HL-60 (cell line): ENCODE data around the gene DHRS3.

Experiments
- DNase-seq, 2 experiments: peaks; one replicate each; pipeline ENCODE4 v3.0.0-alpha.2; 2010 to 2020; ENCODE audit warnings: low read depth in 1 of 2, low spot score in 1 of 2
- H3K27ac ChIP-seq: fragments of 250-450 bp; sonication (Bioruptor Pico); replicated peaks from 2 replicates; pipeline ENCODE4 v1.5.1; 2020; ENCODE audit warnings: mild to moderate bottlenecking, moderate library complexity
- H3K27me3 ChIP-seq: fragments of 250-450 bp; sonication (Bioruptor Pico); 2 replicates; pipeline ENCODE4 v1.5.1; 2021; ENCODE audit warnings: mild to moderate bottlenecking, moderate library complexity; ENCODE audit not compliant: insufficient read depth, poor library complexity, severe bottlenecking
- H3K4me3 ChIP-seq: replicated peaks from 2 replicates; pipeline ENCODE4 v1.5.1; 2011; ENCODE audit warnings: mild to moderate bottlenecking, control low read depth, low read length; ENCODE audit not compliant: insufficient read depth
- GABPA ChIP-seq: IDR thresholded peaks from 2 replicates; pipeline ENCODE4 v1.6.1; 2012; ENCODE audit warnings: low read depth
- POLR2AphosphoS5 ChIP-seq: IDR thresholded peaks from 2 replicates; pipeline ENCODE4 v1.6.1; 2012; ENCODE audit warnings: low read depth
- SPI1 ChIP-seq: IDR thresholded peaks from 2 replicates; pipeline ENCODE4 v1.6.1; 2012; ENCODE audit warnings: low read depth, mild to moderate bottlenecking, borderline replicate concordance
- TF ChIP-seq, protein P1 (sequence below): IDR thresholded peaks from one replicate; pipeline ENCODE4 v1.5.1; 2011; ENCODE audit warnings: low read length, control low read depth, inconsistent platforms; ENCODE audit not compliant: insufficient read depth
- TF ChIP-seq, protein P2 (sequence below): IDR thresholded peaks from 2 replicates; pipeline ENCODE4 v1.6.1; 2012; ENCODE audit warnings: low read depth; ENCODE audit not compliant: insufficient replicate concordance

DHRS3 gene

DNA sequence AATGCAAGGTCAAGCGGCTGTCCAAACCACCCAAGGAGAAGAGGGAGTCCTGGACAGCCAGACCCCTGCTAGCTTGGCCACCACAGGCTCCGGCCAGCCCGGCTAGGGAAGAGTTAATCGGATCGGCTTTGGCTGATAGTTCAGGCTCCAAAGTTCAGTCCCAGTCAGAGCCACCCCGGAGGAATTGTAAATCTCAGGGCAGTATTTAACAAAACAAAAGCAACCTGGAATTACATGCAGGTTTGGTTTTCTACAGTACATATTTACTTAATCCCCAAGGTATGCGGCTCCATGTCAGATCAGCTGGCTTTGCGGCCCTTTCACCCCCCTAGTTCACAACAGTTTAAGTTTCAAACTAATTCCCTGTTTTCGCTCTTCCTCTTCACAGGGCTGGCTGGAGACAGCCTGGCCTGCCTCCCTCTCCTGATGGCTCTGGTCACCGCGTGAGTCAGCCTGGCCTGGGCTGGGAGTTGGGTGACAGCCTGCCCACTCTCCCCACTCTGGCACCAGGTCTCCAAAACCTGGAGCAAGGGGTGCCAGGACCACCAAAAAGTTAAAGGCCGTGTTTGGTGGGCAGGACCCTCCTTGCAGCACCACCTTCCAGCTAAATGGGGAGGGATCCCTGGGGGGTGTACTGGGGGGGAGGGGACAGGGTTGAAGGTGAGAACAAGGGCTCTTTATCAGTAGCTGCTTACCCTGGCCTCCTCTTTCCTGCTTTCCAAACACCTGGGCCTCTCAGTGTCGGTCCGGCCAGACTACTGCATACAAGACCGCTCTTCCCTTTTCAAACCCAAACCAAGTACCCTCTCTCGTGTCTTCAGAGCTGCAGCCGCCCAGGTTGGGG, 1.9 kb downstream of the DHRS3 start:
- no peak for DNase-seq
- Histone ChIP-seq H3K27ac (no peak overlapping the region), H3K4me3 (peak overlapping the region; percentile 51), H3K27me3 (peaks cover 28% of the 10 kb centered on the region)
- TF ChIP-seq GABPA = no peak
- TF ChIP-seq POLR2AphosphoS5 = no peak
- no peak for TF ChIP-seq SPI1
- TF ChIP-seq, protein P1, sequence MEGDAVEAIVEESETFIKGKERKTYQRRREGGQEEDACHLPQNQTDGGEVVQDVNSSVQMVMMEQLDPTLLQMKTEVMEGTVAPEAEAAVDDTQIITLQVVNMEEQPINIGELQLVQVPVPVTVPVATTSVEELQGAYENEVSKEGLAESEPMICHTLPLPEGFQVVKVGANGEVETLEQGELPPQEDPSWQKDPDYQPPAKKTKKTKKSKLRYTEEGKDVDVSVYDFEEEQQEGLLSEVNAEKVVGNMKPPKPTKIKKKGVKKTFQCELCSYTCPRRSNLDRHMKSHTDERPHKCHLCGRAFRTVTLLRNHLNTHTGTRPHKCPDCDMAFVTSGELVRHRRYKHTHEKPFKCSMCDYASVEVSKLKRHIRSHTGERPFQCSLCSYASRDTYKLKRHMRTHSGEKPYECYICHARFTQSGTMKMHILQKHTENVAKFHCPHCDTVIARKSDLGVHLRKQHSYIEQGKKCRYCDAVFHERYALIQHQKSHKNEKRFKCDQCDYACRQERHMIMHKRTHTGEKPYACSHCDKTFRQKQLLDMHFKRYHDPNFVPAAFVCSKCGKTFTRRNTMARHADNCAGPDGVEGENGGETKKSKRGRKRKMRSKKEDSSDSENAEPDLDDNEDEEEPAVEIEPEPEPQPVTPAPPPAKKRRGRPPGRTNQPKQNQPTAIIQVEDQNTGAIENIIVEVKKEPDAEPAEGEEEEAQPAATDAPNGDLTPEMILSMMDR = no peak

DNA sequence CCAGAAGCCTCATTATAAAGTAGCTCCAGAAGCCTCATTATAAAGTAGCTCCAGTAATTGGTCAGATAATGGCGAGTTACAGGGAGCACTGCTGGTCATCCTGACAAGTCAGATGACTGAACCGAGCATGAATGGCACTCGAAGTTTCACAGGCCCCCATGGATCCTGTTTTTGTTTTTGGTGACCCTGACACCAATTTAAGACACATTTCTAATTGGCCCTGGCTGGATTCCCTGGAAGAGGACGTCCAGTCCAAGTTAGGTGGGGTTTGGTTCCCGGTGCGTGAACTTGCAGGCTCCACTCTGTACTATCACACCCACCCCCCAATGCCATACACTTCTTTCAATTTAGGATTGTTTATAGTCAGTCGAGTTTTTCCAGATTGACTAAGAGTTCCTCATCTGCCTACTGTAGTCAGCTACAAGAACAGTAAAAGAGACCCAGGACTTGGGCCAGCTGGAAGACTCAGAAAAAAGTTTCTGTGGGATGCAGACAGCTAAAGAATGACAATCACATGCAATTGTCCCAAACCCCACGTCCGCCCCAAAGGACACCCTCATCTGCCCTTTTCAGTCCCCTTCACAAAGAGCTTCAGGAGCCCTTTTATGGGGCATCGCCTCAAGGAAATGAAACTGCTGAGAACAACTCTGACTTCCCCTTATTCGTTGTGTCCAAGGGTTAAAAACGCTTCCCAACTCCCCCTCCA, 2.7 kb downstream of the DHRS3 start:
- DNase-seq = no peak
- Histone ChIP-seq H3K27ac (no peak overlapping the region), H3K4me3 (peak overlapping the region; percentile 51), H3K27me3 (peaks cover 28% of the 10 kb centered on the region)
- TF ChIP-seq SPI1 (peak; percentile 43; the same call in 1 of the 2 replicates), POLR2AphosphoS5 (no peak)

DNA sequence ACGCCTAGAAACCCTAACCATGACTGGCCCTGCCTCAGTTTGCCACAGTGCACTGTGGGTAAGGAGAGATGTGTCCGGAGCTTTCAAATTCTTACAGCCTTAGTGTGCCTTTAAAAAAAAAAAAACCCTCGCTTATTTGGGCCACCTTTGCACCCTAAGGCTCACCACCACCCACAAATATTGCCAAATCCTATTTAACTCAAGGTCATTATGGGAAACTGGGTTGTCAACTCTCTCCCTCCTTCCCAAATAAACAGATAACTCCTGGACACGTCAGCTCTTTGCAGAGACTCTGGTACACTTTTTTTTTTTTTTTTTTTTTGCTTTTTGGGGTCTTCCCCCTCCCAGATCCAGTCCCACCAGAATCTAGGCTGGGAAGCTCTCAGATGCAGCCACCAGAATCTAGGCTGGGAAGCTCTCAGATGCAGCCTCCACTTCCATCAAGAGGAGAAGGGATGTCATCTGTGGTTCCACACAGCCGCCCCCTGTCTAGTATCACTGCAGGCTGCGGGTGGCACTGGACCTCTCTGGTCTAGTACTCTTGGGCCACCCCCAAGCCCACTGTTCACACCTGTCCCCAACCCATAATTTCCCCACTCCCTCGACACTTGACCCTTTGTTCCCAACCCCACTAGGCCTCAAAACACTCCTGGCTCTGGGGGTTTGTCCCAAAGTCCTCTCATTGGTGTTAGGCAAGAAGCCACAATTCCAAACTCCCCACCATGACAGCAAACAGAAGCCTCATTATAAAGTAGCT, 3.4 kb downstream of the DHRS3 start:
- TF ChIP-seq GABPA (no peak), POLR2AphosphoS5 (no peak), SPI1 (no peak)
- TF ChIP-seq, protein P1 = no peak
- TF ChIP-seq, protein P2, sequence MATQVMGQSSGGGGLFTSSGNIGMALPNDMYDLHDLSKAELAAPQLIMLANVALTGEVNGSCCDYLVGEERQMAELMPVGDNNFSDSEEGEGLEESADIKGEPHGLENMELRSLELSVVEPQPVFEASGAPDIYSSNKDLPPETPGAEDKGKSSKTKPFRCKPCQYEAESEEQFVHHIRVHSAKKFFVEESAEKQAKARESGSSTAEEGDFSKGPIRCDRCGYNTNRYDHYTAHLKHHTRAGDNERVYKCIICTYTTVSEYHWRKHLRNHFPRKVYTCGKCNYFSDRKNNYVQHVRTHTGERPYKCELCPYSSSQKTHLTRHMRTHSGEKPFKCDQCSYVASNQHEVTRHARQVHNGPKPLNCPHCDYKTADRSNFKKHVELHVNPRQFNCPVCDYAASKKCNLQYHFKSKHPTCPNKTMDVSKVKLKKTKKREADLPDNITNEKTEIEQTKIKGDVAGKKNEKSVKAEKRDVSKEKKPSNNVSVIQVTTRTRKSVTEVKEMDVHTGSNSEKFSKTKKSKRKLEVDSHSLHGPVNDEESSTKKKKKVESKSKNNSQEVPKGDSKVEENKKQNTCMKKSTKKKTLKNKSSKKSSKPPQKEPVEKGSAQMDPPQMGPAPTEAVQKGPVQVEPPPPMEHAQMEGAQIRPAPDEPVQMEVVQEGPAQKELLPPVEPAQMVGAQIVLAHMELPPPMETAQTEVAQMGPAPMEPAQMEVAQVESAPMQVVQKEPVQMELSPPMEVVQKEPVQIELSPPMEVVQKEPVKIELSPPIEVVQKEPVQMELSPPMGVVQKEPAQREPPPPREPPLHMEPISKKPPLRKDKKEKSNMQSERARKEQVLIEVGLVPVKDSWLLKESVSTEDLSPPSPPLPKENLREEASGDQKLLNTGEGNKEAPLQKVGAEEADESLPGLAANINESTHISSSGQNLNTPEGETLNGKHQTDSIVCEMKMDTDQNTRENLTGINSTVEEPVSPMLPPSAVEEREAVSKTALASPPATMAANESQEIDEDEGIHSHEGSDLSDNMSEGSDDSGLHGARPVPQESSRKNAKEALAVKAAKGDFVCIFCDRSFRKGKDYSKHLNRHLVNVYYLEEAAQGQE = no peak
- H3K27me3 ChIP-seq = peaks cover 28% of the 10 kb centered on the region
- DNase-seq = no peak
- no peak overlapping the region for H3K27ac ChIP-seq
- H3K4me3 ChIP-seq = no peak overlapping the region

DNA sequence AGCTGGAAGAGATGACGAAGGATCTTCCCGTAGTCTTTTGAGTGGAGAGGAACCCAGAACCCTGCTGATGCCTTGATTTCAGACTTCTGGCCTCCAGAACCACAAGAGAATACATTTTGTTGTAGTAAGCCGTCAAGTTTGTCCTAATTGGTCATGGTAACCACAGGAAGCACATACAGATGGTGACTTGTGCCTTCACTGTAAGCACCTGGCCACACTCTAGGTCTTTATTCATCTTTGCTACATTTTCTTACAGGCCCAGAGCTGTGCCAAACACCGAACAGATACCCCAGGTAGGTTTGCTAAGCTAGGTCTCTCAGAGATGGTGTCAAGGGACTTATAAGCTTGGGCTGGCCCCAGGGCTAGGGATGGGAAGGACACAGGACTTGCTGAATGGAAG, 4.8 kb downstream of the DHRS3 start:
- H3K27ac ChIP-seq = no peak overlapping the region
- peaks cover 21% of the 10 kb centered on the region for H3K27me3 ChIP-seq
- TF ChIP-seq, protein P1 = no peak
- TF ChIP-seq GABPA = no peak
- TF ChIP-seq SPI1 = no peak
- no peak overlapping the region for H3K4me3 ChIP-seq
- DNase-seq = no peak
